Renal cortex interstitium (tissue), 11 donors: Measurements from ENCODE around the gene CTNND2. TPM values are rescaled to one million over a fixed set of nuclear protein-coding genes. Genes with fewer than 3 reads are reported as not detected.

Experiments used
- DNase-seq, 11 donors: peaks; one replicate each; pipeline ENCODE4 v3.0.0-alpha.2; 2013; ENCODE audit warnings: low read depth in 9 of 11, low spot score in 4 of 11; ENCODE audit errors: extremely low read depth in 1 of 11
- polyA plus RNA-seq, 3 donors: library from polyadenylated mRNA; unstranded; fragments of 120-200 nt; gene quantifications; one replicate each; pipeline ENCODE4 v1.2.1, GENCODE V29; 2013; ENCODE audit not compliant: insufficient read length in 3 of 3

The CTNND2 gene
- polyA plus RNA-seq, 3 donors, result 2.0 to 2.4 (median 2.3) TPM

DNA sequence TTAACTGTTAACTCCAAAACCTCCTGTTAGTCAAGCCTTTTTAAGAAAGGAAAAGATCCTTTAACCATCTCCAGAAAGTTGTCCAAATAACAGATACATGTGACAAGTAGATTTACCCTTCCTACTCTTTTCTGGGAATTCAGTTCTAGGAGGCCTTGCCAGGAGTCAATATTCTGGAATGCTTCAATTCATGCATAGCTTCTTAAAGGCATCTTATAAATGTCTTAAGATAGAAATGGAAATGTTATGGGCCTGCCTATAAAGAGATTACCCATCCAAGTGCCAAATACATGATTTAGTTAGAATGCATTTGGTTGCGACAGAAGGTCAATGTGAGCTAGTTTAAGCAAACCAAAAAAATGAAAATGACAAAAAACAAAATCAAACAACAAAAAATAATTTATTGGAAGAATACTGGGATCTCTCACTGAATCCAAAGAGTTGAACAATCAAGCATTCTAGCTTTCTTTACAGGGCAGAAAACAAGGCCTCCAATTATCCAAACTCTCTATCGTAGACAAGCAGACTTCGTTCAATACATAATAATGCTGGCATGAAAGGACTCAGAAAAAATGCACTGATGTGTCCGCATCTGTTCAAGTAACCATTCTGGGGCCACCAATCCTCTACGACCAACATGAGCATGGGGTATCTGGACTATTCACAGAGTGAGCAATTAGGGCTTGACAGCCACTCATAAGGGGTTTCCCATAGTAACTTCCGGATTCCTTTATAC, 188.6 kb downstream of the CTNND2 start:
- DNase-seq, result no peak

DNA sequence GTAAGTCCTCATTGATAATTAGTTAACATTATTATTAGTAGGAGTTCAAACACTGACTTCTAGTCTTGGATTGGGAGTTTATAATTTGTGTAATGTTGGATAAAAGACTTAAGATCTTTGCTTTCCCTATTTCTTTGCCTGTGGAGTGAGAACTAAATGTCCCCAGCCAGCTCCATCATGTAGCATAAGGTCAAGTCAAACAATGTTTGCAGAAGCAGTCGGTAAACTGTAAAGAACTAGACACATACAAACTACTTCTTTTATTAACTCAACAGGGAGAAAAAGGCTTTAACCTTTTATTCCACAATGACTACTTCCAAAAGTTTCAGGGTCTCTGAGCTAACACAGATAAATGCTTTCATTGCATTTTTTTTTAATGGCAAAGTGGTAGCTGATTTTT, 192.3 kb downstream of the CTNND2 start:
- no peak for DNase-seq

DNA sequence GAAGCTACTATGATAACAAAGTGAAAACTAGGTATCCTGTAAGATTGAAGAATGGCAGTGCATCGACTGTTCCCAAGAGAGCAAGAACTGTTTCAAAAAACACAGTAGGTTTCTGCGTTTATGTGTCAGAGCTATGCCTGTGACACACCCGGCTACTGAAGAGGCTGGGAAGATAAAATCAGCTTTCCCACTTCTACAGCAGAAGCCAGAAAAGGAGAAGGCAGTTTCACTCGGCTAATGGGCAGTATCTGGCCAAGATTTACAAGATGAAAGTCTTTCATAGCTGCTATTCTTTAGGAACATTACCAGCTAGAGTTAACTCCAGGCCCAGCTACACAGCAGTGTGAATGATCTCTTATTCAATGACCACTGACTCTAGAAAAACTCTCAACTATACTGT, 195.2 kb downstream of the CTNND2 start:
- DNase-seq, result no peak

DNA sequence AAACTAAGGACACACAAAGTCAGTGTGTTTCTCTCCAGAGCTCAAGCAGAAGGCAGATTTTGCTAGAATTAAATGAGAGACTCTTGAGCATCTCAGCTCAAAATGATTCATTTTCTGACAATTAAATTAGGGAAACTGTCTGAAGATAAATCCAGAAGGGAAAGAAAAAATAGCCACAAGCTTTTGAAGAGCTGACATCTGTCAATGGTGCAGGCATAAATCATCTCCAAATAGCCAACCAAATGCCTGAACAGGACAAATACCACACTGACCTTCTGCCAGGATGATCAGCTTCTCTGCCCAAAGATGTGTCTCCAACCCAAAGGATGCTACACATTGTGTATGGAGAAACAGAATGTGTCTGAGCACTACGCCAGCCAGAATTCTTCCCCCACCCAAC, 199.3 kb downstream of the CTNND2 start:
- DNase-seq, result no peak

DNA sequence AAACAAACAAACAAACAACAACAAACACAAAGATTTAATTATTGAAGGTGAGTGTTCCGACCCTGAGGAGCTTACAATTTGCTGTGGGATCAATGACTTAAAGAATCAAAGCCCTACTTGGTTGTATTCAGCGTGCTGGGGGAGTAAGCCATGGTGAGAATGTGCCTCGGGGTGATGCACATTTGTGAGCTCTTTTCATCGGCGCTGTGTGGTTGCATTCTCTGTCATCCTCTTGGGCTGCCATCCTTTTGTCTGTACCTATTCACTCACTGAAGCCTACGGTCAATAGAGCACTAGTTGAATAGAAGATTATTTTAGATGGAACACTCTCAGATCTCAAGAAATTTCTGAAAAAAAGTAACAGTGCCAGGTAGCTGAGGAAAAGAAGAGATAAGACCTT, 203.9 kb downstream of the CTNND2 start:
- no peak for DNase-seq

DNA sequence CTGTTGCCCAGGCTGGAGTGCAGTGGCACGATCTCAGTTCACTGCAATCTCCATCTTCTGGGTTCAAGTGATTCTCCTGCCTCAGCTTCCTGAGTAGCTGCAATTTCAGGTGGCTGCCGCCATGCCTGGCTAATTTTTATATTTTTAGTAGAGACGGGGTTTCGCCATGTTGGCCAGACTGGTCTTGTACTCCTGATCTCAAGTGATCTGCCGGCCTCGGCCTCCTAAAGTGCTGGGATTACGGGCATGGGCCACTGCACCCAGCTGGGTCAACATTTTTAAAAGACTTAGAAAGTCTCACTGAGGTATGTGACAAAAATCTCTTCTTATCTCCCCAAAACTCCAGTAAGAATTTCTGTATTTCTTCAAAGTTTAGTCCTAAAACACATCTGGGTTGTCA, 211.6 kb downstream of the CTNND2 start:
- no peak for DNase-seq

DNA sequence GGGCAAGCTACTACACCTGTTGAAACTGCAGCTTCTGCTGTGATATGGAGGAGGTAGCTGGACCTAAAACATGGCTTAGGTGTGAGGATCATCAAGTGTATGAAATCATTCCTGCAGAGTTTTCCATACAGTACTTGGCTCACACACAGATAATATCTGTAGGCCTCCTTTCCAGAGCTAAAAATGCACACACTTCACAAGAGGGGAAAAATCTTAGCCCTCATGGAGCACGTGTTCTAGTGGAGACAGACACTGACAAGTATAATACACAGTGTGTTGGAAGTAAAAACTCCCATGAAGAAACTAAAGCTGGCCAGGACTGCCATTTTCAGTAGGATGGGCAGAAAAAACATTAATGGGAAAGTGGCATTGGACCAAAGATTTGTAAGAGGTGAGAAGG, 216.7 kb downstream of the CTNND2 start:
- no peak for DNase-seq

DNA sequence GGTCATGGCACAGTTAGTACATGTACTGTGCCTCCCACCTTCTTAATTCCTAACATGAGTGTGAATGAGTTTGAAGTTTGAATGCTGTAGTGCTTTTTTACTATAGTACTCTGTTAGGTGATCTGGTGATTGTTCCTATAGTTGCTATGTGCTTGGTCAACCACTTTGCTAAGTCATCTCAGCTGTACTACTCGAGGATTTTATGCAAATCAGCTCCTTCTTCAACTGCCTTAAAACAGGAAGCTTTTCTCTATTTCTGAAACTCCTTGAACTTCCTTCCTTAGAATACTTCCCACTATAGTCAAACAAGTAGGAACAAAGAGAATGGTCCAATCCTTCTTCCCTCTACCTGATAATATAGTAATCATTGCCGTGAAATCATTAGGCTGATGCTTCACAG, 219.6 kb downstream of the CTNND2 start:
- DNase-seq, result no peak

DNA sequence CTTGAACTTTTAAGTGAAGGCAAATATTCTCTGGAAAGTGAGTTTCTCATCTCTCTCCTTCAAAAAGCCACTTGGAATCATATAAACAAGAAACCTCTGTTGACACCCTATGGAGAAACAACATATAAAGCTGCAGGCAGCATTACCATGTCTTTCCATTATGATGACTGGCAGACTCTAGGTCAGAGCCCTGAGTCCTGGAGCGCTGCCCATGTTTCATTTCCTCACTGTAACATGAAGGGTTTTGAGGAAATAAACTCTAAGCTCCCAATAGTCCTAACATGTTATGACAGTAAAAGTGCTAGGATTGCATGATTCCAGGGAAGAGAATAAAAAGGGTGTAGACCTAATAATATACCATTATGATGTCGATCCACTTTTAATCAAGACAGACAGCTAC, 220.6 kb downstream of the CTNND2 start:
- no peak for DNase-seq

DNA sequence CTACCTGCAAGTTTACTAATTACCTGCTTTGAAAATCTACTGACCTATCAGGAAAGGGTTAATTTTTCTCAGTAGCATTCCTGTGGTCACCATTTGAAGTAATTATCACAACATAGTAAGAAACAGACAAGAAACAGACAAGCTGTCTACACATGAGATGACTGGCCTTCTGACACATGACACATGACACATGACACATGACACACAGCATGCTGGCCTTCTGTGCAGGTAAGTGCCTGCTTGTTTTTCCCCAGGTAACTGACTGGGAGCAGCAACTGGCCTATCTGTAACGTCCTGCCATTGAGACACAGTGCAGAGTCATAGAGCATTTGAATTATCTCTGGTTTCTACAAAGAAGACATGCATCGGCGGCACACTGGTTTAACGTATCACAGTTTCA, 222.4 kb downstream of the CTNND2 start:
- no peak for DNase-seq

DNA sequence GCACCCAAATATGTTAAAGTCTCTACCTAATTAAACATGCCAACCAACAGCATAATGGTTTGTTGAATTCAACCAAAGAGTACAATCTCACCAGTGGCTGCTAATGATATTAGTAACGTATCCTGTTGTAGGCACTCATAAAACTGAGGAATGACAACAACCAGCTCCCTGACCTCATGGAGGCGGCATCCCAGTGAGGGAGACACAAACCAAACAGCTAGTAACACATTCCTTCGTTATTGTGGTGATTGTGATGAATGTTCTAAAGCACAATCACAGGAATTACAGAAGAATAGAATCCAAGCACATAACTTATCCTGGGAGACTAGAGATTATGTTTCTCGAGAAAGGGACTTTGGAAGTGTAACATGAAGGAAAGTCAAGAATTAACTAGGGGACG, 224.6 kb downstream of the CTNND2 start:
- no peak for DNase-seq

DNA sequence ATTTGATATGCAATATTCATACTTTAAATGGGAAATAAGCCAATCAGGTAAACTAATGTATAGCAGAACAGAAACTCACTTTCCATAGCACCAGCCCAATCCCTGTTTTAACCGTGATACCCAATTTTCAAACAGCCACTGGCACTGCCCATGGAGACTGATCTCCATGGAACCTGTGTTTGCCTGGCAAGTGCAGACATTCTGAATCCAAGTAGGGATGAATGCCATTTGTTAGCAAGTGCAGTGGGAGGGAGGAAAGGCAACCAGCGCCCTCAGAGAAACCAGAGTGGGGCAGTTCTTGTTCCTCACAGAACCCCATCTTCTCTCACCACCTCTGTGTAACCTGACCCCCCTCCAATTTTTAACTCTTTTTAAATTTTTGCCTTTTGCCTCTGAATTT, 229.1 kb downstream of the CTNND2 start:
- no peak for DNase-seq

DNA sequence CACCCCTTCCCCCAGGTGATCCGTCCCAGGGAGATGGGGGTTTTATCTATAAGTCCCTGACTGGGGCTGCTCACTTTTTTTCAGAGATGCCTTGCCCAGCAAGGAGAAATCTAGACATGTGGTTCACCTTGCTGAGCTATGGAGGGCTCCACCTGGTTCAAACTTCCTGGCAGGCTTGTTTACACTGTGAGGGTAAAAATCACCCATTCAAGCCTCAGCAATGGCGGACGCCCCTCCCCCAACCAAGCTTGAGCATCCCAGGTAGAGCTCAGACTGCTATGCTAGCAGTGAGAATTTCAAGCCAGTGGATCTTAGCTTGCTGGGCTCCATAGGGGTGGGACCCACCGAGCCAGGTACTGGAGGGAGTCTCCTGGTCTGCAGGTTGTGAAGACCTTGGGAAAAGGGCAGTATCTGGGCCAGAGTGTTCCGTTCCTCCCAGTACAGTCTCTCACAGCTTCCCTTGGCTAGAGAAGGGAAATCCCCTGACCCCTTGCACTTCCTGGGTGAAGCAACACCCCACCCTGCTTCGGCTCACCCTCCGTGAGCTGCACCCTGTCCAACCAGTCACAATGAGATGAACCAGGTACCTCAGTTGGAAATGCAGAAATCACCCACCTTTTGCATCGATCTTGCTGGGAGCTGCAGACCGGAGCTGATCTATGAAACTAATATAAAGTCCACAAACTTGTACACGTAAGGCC, 231.7 kb downstream of the CTNND2 start:
- DNase-seq, result no peak

DNA sequence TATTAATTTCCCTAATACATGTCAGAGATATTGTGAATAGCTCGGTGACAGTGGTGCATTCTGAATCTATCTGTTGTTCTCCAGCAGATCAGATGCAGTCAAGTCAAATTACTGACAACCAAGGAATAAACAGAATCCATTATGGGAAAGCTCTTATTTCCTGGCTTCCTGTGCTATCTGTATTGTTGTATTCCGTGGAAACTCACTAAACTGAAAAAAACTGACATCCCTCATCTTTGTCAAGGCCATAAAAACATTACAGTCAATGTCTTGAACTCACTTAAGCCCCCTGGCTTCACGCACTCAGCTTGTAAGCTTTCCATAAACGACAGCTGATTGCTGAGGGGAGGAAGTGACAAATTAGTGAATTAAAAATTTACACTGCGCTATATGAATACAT, 245.9 kb downstream of the CTNND2 start:
- no peak for DNase-seq

DNA sequence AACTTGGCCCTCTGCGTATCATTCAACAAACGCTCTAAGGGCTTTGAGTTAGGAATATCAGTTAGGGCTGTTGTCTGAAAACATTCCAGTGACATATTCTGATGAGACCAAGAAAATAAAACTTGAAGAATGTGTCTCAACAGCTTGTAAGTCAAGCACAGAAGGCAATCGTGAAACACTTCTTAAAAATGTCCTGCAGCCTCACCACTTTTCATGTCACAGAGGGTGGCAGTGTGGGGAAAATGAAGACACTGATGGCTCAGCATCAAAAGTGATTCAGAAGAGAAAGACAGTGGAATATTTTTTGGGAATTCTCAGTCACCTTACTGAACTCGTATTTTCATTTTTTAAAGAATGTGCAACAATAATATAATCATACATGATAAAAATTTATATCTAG, 247.3 kb downstream of the CTNND2 start:
- no peak for DNase-seq

DNA sequence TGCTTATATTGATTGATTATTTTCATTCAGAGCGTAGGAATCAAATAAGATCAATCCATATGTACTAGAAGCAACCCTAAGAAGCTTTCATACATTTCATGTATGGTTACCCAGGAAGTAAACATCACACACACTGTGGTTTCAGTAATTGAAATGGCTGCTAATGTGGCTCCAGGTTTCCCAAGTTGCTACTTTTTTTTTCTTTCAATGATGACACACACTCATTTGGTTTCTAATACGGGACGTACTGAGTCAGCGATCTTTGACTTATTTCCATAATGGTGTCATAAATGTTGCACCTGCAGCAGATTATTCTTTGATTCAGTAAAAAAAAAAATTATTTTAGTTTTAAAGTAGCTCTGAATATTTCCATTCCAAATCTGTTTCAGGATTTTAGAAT, 248.6 kb downstream of the CTNND2 start:
- DNase-seq, result no peak

DNA sequence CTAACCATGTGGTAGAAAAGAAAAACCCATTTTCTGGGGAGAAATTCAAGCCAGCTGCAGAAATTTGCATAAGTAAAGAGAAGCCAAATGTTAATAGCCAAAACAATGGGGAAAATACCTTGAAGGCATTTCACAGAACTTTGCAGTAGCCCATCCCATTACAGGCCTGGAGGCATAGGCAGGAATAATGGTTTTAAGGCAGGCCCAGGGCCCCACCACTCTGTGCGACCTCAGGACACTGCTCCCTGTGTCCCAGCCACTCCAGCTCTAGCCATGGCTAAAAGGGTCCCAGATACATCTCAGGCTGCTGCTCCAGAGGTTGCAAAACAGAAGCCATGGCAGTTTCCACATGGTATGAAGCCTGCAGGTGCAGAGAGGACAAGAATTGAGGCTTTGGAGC, 253.3 kb downstream of the CTNND2 start:
- no peak for DNase-seq

DNA sequence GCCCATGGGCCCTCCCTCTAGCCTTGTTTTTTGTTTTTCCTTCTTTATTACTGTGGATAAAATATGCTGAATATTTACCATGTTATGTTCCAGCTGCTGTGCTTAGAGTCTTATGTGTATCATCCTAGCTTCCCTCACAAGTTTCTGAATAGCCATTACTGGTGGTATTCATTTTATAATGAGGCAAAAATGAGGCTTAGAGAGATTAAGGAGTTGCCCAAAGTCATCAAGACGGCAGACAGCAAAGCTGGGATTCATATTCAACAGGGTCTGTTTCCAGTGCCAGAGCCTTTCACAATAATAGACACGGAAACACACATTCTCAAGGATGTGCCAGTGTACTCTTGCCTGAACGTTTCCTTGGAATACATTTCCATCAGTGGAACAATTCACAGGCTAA, 258.1 kb downstream of the CTNND2 start:
- peak in 1 of 11 donors; percentile 4 for DNase-seq

DNA sequence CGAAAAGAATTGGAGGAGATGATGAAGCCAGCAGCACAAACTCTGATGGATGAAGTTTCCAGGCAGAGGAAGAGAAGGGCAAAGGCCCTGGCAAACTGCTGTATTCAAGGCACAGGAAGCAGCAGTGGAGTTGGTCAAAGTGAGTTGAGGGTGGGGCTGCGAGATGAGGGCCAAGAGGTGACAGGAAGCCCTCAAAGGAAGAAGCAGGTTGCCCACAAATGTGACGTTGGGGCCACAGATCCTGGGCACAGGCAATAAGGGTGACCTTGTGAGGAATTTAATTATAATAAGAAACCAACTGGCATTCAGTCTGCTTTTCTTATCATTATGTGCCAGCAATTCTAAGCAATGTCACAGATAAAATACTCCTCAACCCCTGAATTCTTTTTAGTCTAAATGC, 261.8 kb downstream of the CTNND2 start:
- no peak for DNase-seq

DNA sequence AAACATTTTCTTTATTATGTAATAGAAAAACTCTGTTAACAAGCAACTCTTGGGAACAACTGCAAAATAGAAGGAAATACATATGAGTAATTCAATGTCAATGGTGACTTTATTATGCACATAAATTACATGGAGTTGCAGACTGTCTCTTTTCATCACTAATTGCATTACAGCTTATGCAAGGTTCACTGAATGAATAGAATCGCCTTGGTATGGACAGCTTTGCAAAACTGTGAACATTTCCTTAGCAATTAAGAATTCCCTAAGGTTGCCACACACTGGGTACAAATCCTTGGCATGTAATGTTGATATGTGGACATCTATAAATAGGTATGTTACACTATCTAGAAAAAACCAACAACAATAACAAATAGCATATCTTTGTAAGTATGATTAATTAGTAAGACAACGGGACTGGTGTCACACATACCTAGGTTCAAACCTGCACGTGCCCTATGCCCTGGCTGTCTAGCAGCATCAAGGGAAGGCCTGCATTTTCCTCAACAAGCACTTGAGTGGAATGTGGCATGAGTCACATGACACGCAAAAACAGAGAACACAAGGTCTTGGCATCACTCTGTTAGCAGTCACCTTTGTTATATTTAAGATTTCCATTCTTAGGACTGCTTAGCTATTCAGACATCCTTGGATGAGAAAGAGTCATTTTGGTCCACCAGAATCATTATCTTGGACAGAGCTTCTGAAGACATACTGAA, 263.9 kb downstream of the CTNND2 start:
- DNase-seq, result no peak
